Keratinocyte (primary cell): Measurements from ENCODE around the gene ACP1.

Source experiments
- CTCF ChIP-seq, 3 experiments: IDR thresholded peaks in 1 of 3; conservative IDR thresholded peaks in 1 of 3; optimal IDR thresholded peaks in 1 of 3; 2 replicates in 2 of 3; 3 replicates in 1 of 3; pipeline versions ENCODE3 to v1.5.1; 2011; ENCODE audit warnings: low read length in 3 of 3, mild to moderate bottlenecking in 3 of 3, moderate library complexity in 2 of 3, control low read depth in 1 of 3, inconsistent platforms in 1 of 3; ENCODE audit not compliant: insufficient read depth in 2 of 3; ENCODE audit errors: extremely low read depth in 1 of 3
- EZH2 ChIP-seq: IDR thresholded peaks from one replicate; pipeline ENCODE4 v1.6.1; 2012; ENCODE audit warnings: inconsistent platforms, mild to moderate bottlenecking, low read length, moderate library complexity

DNA sequence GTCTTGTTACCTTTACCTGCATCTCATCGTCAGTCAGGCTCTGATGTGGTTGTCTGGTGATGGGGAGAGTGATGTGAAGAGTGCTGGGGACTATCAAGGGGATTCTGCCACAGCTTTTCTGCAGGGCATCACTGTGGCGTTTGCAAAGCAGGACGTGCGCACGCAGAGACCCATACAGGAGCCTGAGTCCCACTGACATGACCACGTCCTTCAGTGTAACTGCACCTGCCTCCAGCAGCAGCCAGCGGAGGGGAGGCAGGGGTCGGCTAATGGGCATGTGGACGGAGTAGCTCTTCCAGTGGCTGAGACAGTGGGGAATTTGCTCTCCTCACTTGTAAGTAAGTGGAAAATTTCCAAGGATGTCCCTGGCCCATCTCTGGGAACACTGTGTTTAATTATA, 16.6 kb downstream of the ACP1 start:
- TF ChIP-seq CTCF (optimal IDR thresholded peaks at IDR 0.05 in 1 of 3, IDR thresholded peaks at IDR 0.05 in 1 of 3, conservative IDR thresholded peaks at IDR 0.05 in 1 of 3; ENCODE audit: extremely low read depth in 1 of 3, insufficient read depth in 2 of 3, low read length in 3 of 3) (no peak), EZH2 (no peak)
